Measurements from ENCODE around the gene PLEKHG3. TPM values are rescaled to one million over a fixed set of nuclear protein-coding genes. Genes with fewer than 3 reads are reported as not detected.

The PLEKHG3 gene
- total RNA-seq, 1 experiment from 2014 or later, result 34.0 TPM

DNA sequence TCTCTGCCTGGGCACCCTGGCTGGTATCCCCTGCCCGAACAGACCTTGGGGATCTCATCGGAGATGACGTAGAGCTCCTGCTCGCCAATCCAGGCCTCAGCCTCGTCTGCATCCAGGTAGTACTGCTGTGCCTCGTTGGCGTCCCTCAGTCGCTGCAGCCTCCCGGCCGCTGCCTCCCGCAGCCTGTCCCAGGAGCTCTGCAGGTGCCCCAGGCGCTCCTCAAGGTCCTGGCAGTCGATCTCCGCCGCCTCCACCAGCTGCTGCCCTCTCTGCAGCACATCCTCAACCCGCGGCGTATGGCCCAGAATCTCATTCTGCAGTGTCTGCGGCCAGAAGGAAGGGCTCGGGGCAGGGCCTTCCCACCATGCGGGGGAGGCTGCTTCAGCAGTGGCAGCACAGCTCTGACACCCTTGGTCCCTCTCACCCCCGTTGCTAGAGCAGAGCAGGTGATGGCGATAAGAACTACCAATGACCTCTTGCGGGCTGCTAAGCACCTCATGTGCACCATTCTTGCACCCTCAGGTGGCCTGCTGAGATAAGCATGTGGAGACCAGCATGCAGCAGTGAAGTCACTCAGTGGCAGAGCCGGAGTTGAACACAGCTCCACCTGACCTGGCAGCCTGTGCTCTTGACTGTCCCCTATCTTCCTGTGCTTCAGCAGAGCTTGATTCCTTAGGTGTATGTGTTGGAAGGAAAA lies 71.0 kb downstream of the PLEKHG3 start:
- DNase-seq (ENCODE audit: low read depth, low spot score) (no peak), ATAC-seq (no peak)
- TF ChIP-seq POLR2AphosphoS5 (IDR thresholded peaks at IDR 0.05; ENCODE audit: low read depth, low read length), result no peak
- TF ChIP-seq, protein P1, sequence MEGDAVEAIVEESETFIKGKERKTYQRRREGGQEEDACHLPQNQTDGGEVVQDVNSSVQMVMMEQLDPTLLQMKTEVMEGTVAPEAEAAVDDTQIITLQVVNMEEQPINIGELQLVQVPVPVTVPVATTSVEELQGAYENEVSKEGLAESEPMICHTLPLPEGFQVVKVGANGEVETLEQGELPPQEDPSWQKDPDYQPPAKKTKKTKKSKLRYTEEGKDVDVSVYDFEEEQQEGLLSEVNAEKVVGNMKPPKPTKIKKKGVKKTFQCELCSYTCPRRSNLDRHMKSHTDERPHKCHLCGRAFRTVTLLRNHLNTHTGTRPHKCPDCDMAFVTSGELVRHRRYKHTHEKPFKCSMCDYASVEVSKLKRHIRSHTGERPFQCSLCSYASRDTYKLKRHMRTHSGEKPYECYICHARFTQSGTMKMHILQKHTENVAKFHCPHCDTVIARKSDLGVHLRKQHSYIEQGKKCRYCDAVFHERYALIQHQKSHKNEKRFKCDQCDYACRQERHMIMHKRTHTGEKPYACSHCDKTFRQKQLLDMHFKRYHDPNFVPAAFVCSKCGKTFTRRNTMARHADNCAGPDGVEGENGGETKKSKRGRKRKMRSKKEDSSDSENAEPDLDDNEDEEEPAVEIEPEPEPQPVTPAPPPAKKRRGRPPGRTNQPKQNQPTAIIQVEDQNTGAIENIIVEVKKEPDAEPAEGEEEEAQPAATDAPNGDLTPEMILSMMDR (IDR thresholded peaks at IDR 0.05), result no peak
- TF ChIP-seq, protein P2, sequence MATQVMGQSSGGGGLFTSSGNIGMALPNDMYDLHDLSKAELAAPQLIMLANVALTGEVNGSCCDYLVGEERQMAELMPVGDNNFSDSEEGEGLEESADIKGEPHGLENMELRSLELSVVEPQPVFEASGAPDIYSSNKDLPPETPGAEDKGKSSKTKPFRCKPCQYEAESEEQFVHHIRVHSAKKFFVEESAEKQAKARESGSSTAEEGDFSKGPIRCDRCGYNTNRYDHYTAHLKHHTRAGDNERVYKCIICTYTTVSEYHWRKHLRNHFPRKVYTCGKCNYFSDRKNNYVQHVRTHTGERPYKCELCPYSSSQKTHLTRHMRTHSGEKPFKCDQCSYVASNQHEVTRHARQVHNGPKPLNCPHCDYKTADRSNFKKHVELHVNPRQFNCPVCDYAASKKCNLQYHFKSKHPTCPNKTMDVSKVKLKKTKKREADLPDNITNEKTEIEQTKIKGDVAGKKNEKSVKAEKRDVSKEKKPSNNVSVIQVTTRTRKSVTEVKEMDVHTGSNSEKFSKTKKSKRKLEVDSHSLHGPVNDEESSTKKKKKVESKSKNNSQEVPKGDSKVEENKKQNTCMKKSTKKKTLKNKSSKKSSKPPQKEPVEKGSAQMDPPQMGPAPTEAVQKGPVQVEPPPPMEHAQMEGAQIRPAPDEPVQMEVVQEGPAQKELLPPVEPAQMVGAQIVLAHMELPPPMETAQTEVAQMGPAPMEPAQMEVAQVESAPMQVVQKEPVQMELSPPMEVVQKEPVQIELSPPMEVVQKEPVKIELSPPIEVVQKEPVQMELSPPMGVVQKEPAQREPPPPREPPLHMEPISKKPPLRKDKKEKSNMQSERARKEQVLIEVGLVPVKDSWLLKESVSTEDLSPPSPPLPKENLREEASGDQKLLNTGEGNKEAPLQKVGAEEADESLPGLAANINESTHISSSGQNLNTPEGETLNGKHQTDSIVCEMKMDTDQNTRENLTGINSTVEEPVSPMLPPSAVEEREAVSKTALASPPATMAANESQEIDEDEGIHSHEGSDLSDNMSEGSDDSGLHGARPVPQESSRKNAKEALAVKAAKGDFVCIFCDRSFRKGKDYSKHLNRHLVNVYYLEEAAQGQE (IDR thresholded peaks at IDR 0.05; ENCODE audit: insufficient read depth in 1 of 2, low read depth in 2 of 2, low read length in 1 of 2), result no peak
- no peak for TF ChIP-seq TCF7L2 (IDR thresholded peaks at IDR 0.05; ENCODE audit: low read depth, low read length)
- TF ChIP-seq SIN3A (IDR thresholded peaks at IDR 0.05; ENCODE audit: borderline replicate concordance, insufficient read depth, low read depth, low read length), result no peak
- ChIA-PET CTCF (no interaction called here), POLR2A (no interaction called here)
- Histone ChIP-seq H3K4me1 (ENCODE audit: control insufficient read depth, insufficient read depth, low read length) (no peaks in the 10 kb centered on the region), H3K9me3 (ENCODE audit: control insufficient read depth, insufficient read depth, low read depth, low read length) (no peaks in the 10 kb centered on the region), H3K27me3 (ENCODE audit: control insufficient read depth, insufficient read depth, low read length) (no peaks in the 10 kb centered on the region), H3K4me3 (ENCODE audit: low read depth in 2 of 2, low read length in 2 of 2) (no peak overlapping the region), H3K36me3 (ENCODE audit: control insufficient read depth, insufficient read depth, low read length) (no peaks in the 10 kb centered on the region), H3K27ac (ENCODE audit: low read length) (no peak overlapping the region)
- no TSS peak for BruUV-seq (replicated peaks)
- intact Hi-C loops (cut with micrococcal nuclease; ENCODE audit: unreplicated experiment), result no loop called here
- in situ Hi-C loops (cut with HindIII; ENCODE audit: low pct_unique_long_range_greater_than_20kb, low sequenced_read_pairs), result no loop called here

DNA sequence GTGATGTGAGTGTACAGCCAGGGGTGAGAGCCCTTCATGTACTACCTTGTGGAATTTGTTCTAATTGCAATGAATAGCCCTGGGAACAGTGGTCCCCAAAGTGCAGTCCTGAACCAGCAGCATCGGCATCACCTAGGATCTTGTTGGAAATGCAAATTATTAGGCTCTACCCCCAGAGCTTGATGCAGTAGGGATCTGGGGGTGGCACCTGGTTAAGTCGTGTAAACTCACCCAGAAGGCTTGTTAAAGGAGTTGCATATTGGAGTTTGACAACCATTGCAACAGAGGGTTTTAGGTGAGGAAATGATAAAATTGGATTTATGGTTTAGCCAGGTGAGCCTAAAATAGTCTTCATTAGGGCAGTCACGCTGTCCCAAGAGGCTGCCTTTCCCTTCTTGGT lies 73.2 kb downstream of the PLEKHG3 start:
- H3K27ac ChIP-seq (ENCODE audit: low read length), result no peak overlapping the region
- CTCF ChIA-PET, result no interaction called here
- POLR2A ChIA-PET, result no interaction called here
- TF ChIP-seq POLR2AphosphoS5 (IDR thresholded peaks at IDR 0.05; ENCODE audit: low read depth, low read length) (no peak), TCF7L2 (IDR thresholded peaks at IDR 0.05; ENCODE audit: low read depth, low read length) (no peak), SIN3A (IDR thresholded peaks at IDR 0.05; ENCODE audit: borderline replicate concordance, insufficient read depth, low read depth, low read length) (no peak)
- TF ChIP-seq, protein P2 (IDR thresholded peaks at IDR 0.05; ENCODE audit: insufficient read depth in 1 of 2, low read depth in 2 of 2, low read length in 1 of 2), result no peak
- TF ChIP-seq, protein P1 (IDR thresholded peaks at IDR 0.05), result no peak
- H3K4me3 ChIP-seq (ENCODE audit: low read depth in 2 of 2, low read length in 2 of 2), result no peak overlapping the region
- ATAC-seq (no peak), DNase-seq (ENCODE audit: low read depth, low spot score) (no peak)
- no peaks in the 10 kb centered on the region for H3K4me1 ChIP-seq (ENCODE audit: control insufficient read depth, insufficient read depth, low read length)
- no peaks in the 10 kb centered on the region for H3K36me3 ChIP-seq (ENCODE audit: control insufficient read depth, insufficient read depth, low read length)
- in situ Hi-C loops (cut with HindIII; ENCODE audit: low pct_unique_long_range_greater_than_20kb, low sequenced_read_pairs), result no loop called here
- no peaks in the 10 kb centered on the region for H3K27me3 ChIP-seq (ENCODE audit: control insufficient read depth, insufficient read depth, low read length)
- no TSS peak for BruUV-seq (replicated peaks)
- no peaks in the 10 kb centered on the region for H3K9me3 ChIP-seq (ENCODE audit: control insufficient read depth, insufficient read depth, low read depth, low read length)
- intact Hi-C loops (cut with micrococcal nuclease; ENCODE audit: unreplicated experiment), result no loop called here
